WTC11 (cell line): Measurements from ENCODE around the gene GOLGA7B. TPM values are rescaled to one million over a fixed set of nuclear protein-coding genes. Genes with fewer than 3 reads are reported as not detected.

Source experiments
- CREB1 ChIP-seq: sonication (generic); formaldehyde crosslinking; IDR thresholded peaks from 2 replicates; pipeline ENCODE4 v1.8.0; 2023; ENCODE audit warnings: mild to moderate bottlenecking, missing genetic modification reagents
- CREM ChIP-seq: sonication (generic); formaldehyde crosslinking; IDR thresholded peaks from 2 replicates; pipeline ENCODE4 v1.8.1; 2022; ENCODE audit warnings: mild to moderate bottlenecking, missing genetic modification reagents, moderate library complexity
- EMX1 ChIP-seq: fragments of 250-450 bp; sonication (Bioruptor Pico); IDR thresholded peaks from 2 replicates; pipeline ENCODE4 v1.8.0; 2021; ENCODE audit warnings: mild to moderate bottlenecking
- FOXJ3 ChIP-seq: sonication (generic); formaldehyde crosslinking; IDR thresholded peaks from 2 replicates; pipeline ENCODE4 v1.9.0; 2021; ENCODE audit warnings: missing genetic modification reagents, mild to moderate bottlenecking, borderline replicate concordance
- JUN ChIP-seq: sonication (generic); formaldehyde crosslinking; IDR thresholded peaks from 2 replicates; pipeline ENCODE4 v1.8.0; 2023; ENCODE audit warnings: mild to moderate bottlenecking, missing genetic modification reagents
- KAT7 ChIP-seq: sonication (generic); formaldehyde crosslinking; IDR thresholded peaks from 2 replicates; pipeline ENCODE4 v1.8.1; 2023; ENCODE audit warnings: missing genetic modification reagents, mild to moderate bottlenecking, borderline replicate concordance
- MYBL2 ChIP-seq: sonication (generic); formaldehyde crosslinking; IDR thresholded peaks from 2 replicates; pipeline ENCODE4 v1.8.1; 2023; ENCODE audit warnings: mild to moderate bottlenecking, moderate library complexity, missing genetic modification reagents
- NFATC4 ChIP-seq: fragments of 250-450 bp; sonication (Bioruptor Pico); IDR thresholded peaks from 2 replicates; pipeline ENCODE4 v1.9.0; 2021; ENCODE audit warnings: mild to moderate bottlenecking
- NFE2L1 ChIP-seq: sonication (generic); formaldehyde crosslinking; IDR thresholded peaks from 2 replicates; pipeline ENCODE4 v1.8.1; 2023; ENCODE audit warnings: missing genetic modification reagents
- NR2C2 ChIP-seq: sonication (generic); formaldehyde crosslinking; IDR thresholded peaks from 2 replicates; pipeline ENCODE4 v1.8.0; 2022; ENCODE audit warnings: mild to moderate bottlenecking, missing genetic modification reagents
- PRDM15 ChIP-seq: sonication (generic); formaldehyde crosslinking; IDR thresholded peaks from 2 replicates; pipeline ENCODE4 v1.8.0; 2022; ENCODE audit warnings: missing genetic modification reagents
- PREB ChIP-seq: sonication (generic); formaldehyde crosslinking; IDR thresholded peaks from 2 replicates; pipeline ENCODE4 v1.8.1; 2022; ENCODE audit warnings: mild to moderate bottlenecking, missing genetic modification reagents, moderate library complexity, borderline replicate concordance
- ZBTB43 ChIP-seq: sonication (generic); formaldehyde crosslinking; IDR thresholded peaks from 2 replicates; pipeline ENCODE4 v1.8.1; 2023; ENCODE audit warnings: mild to moderate bottlenecking, missing genetic modification reagents
- ZNF138 ChIP-seq: sonication (generic); formaldehyde crosslinking; conservative IDR thresholded peaks from 2 replicates; pipeline ENCODE4 v1.8.1; 2022; ENCODE audit warnings: mild to moderate bottlenecking, moderate library complexity, missing genetic modification reagents
- ZNF263 ChIP-seq: sonication (generic); formaldehyde crosslinking; IDR thresholded peaks from 2 replicates; pipeline ENCODE4 v1.8.1; 2022; ENCODE audit warnings: low read depth, mild to moderate bottlenecking, moderate library complexity, missing genetic modification reagents
- ZNF317 ChIP-seq: sonication (generic); formaldehyde crosslinking; IDR thresholded peaks from 2 replicates; pipeline ENCODE4 v1.8.1; 2023; ENCODE audit warnings: low read depth, mild to moderate bottlenecking, moderate library complexity, missing genetic modification reagents, borderline replicate concordance
- ZNF416 ChIP-seq: fragments of 250-450 bp; sonication (Bioruptor Pico); IDR thresholded peaks from 2 replicates; pipeline ENCODE4 v1.9.0; 2021; ENCODE audit warnings: mild to moderate bottlenecking, inconsistent platforms
- ZNF512 ChIP-seq: sonication (generic); formaldehyde crosslinking; IDR thresholded peaks from 2 replicates; pipeline ENCODE4 v1.8.1; 2022; ENCODE audit warnings: missing genetic modification reagents, borderline replicate concordance
- total RNA-seq: library from RNA; stranded (reverse); gene quantifications from 3 replicates; pipeline ENCODE4 v1.2.3, GENCODE V29; 2021
- TF ChIP-seq, protein P1 (sequence below): sonication (generic); formaldehyde crosslinking; IDR thresholded peaks from 2 replicates; pipeline ENCODE4 v1.8.1; 2023; ENCODE audit warnings: mild to moderate bottlenecking, missing genetic modification reagents, borderline replicate concordance
- TF ChIP-seq, protein P2 (sequence below): fragments of 250-450 bp; sonication (Bioruptor Pico); conservative IDR thresholded peaks from 2 replicates; pipeline ENCODE4 v1.9.0; 2021; ENCODE audit warnings: mild to moderate bottlenecking
- TF ChIP-seq, protein P3 (sequence below): sonication (generic); formaldehyde crosslinking; IDR thresholded peaks from 2 replicates; pipeline ENCODE4 v1.8.0; 2022; ENCODE audit warnings: mild to moderate bottlenecking, missing genetic modification reagents

The GOLGA7B gene
- total RNA-seq, 1 experiment from 2014 or later = 0.24 TPM

DNA sequence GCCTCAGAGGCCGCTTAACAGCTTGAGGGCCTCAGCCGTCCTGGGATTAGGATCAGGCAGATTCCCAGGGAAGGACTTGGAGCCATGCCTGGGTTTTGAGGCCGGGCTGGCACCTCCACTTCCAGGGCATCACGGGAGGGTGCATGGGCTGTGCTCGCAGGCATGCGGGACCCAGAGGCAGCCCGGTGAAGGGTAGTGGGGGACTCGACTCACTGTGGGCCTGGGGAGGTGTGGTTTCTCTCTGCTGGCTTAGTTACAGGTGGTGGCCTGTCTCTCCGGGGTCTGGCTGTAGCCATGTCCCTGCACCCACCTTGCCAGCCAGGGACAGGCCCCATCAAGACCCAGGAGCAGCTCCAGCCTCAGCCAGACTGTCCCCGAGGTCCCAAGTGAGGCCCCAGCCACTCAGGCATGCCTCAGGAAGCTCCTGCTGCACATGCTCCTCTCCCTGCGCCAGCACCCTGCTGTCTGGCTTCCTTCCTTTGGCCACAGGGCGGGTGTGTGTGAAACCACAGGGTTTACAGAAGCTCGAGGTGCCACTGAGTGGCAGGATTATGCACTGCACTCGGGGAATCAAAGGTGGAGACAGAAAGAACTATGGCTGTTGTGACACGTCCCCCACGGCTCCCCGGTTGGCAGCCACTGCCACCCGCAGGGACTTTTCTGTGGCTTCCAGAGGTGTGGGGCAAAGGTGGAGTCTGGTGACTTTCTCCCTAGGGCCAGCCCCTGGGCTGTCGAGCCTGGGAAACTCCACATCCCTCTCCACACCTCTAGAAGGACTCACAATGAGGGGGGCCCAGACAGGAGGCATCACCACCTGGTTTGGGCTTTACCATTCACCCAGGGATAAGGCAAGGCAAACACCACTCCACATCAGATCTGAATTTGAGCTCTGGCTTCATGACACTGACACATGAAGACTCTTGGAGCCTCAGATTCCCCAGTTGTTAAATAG lies 19.7 kb downstream of the GOLGA7B start (continued):
- TF ChIP-seq PRDM15 (CRISPR knock-in tag) (no peak), NFE2L1 (no peak), CREM (no peak), KAT7 (CRISPR knock-in tag) (no peak), ZNF416 (CRISPR knock-in tag) (no peak), NR2C2 (no peak), ZBTB43 (no peak), JUN (no peak), EMX1 (CRISPR knock-in tag) (no peak), ZNF317 (no peak), ZNF263 (CRISPR knock-in tag) (no peak), NFATC4 (no peak), ZNF138 (CRISPR knock-in tag) (0 out of 2 replicates have a peak, but pooled peaks have one; percentile 28), CREB1 (CRISPR knock-in tag) (no peak), PREB (no peak), ZNF512 (CRISPR knock-in tag) (no peak), FOXJ3 (CRISPR knock-in tag) (no peak), MYBL2 (CRISPR knock-in tag) (no peak)
- TF ChIP-seq, protein P1, sequence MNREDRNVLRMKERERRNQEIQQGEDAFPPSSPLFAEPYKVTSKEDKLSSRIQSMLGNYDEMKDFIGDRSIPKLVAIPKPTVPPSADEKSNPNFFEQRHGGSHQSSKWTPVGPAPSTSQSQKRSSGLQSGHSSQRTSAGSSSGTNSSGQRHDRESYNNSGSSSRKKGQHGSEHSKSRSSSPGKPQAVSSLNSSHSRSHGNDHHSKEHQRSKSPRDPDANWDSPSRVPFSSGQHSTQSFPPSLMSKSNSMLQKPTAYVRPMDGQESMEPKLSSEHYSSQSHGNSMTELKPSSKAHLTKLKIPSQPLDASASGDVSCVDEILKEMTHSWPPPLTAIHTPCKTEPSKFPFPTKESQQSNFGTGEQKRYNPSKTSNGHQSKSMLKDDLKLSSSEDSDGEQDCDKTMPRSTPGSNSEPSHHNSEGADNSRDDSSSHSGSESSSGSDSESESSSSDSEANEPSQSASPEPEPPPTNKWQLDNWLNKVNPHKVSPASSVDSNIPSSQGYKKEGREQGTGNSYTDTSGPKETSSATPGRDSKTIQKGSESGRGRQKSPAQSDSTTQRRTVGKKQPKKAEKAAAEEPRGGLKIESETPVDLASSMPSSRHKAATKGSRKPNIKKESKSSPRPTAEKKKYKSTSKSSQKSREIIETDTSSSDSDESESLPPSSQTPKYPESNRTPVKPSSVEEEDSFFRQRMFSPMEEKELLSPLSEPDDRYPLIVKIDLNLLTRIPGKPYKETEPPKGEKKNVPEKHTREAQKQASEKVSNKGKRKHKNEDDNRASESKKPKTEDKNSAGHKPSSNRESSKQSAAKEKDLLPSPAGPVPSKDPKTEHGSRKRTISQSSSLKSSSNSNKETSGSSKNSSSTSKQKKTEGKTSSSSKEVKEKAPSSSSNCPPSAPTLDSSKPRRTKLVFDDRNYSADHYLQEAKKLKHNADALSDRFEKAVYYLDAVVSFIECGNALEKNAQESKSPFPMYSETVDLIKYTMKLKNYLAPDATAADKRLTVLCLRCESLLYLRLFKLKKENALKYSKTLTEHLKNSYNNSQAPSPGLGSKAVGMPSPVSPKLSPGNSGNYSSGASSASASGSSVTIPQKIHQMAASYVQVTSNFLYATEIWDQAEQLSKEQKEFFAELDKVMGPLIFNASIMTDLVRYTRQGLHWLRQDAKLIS = no peak
- TF ChIP-seq, protein P2, sequence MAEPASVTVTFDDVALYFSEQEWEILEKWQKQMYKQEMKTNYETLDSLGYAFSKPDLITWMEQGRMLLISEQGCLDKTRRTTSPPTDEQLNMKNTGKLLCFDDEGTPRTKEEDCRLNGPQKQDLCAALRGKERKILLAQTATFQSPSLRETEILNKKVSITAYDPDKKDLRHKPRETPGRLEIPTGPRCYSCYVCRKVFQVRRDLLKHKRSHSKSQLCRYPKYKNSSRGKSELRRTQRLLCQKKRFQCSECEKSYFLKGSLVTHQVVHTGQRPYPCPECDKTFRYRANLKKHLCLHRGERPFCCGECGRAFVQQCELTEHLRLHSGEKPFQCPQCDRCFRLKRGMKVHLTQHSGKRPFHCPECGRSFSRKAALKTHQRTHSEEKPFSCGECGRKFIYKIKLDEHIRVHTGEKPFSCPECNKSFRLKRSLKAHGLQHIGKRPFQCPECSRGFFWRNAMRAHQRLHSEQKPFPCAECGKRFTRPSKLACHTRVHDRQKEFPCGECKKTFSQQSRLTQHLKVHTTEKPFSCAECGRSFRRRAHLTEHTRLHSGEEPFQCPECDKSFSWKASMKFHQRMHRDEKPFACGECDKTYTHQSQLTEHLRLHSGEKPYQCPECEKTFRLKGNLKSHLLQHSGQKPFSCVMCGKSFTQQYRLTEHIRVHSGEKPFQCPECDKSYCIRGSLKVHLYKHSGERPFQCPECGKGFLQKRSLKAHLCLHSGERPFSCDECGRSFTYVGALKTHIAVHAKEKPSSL (CRISPR knock-in tag) = no peak
- TF ChIP-seq, protein P3, sequence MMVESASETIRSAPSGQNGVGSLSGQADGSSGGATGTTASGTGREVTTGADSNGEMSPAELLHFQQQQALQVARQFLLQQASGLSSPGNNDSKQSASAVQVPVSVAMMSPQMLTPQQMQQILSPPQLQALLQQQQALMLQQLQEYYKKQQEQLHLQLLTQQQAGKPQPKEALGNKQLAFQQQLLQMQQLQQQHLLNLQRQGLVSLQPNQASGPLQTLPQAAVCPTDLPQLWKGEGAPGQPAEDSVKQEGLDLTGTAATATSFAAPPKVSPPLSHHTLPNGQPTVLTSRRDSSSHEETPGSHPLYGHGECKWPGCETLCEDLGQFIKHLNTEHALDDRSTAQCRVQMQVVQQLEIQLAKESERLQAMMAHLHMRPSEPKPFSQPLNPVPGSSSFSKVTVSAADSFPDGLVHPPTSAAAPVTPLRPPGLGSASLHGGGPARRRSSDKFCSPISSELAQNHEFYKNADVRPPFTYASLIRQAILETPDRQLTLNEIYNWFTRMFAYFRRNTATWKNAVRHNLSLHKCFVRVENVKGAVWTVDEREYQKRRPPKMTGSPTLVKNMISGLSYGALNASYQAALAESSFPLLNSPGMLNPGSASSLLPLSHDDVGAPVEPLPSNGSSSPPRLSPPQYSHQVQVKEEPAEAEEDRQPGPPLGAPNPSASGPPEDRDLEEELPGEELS = peak; percentile 55; the same call in 1 of the 2 replicates
